HCT116 (cell line): ENCODE data around the gene PLEKHG3. TPM values are rescaled to one million over a fixed set of nuclear protein-coding genes. Genes with fewer than 3 reads are reported as not detected.

Experiments used
- ATAC-seq: fragments of 200-7000 bp; cut with Tn5 transposase; 2 replicates; pipeline ENCODE4 v1.9.1; 2020; ENCODE audit warnings: mild to moderate bottlenecking, moderate library complexity
- BruUV-seq: library from RNA; stranded (reverse); fragments of 400-500 nt; replicated peaks from 2 replicates; lab custom pipeline; 2021; lab: Mats Ljungman, UMichigan
- CTCF ChIA-PET: fragments of 300-600 bp; sonication (Branson Sonifier 250); formaldehyde crosslinking; loops from one replicate; lab custom pipeline; 2021; ENCODE audit warnings: antibody characterized with exemption; lab: Charles Lee
- POLR2A ChIA-PET: fragments of 300-600, 350-600 bp; sonication (Branson Sonifier 250); formaldehyde crosslinking; loops from one replicate; lab custom pipeline; 2021; ENCODE audit warnings: antibody characterized with exemption; lab: Charles Lee
- RAD21 ChIA-PET, 2 experiments: fragments of 300-600 bp; sonication (Branson Sonifier 250); formaldehyde crosslinking; loops; one replicate each; lab custom pipeline; 2023; ENCODE audit warnings: low total read pairs in 2 of 2; ENCODE audit not compliant: uncharacterized antibody in 2 of 2, unreplicated experiment in 2 of 2, low non-redundant PET in 1 of 2; lab: Charles Lee
- DNase-seq: peaks from one replicate; pipeline ENCODE4 v3.0.0-alpha.2; 2010; ENCODE audit warnings: low read depth, low spot score
- H2AFZ ChIP-seq: fragments of 200-600 bp; shearing (Covaris generic), sonication (generic); 2 replicates; pipeline ENCODE4 v1.6.1; 2017; ENCODE audit warnings: low read depth, mixed run types, mixed read lengths, antibody characterized with exemption, low read length; ENCODE audit not compliant: poor library complexity, severe bottlenecking
- H3K27ac ChIP-seq: 2 replicates; pipeline ENCODE4 v1.5.1; 2012; ENCODE audit warnings: low read depth, low read length
- H3K27me3 ChIP-seq: fragments of 200-600 bp; sonication (generic); 2 replicates; pipeline ENCODE4 v1.6.1; 2016; ENCODE audit warnings: mixed run types, low read length, mixed read lengths; ENCODE audit not compliant: insufficient read depth
- H3K36me3 ChIP-seq, 2 experiments: fragments of 200-500 bp in 1 of 2; fragments of 200-600 bp in 1 of 2; sonication (Bioruptor generic) in 1 of 2; sonication (generic) in 1 of 2; 2 replicates each; pipeline versions ENCODE4 v1.5.1 to v1.6.1; 2014 to 2016; ENCODE audit warnings: low read length in 2 of 2, inconsistent platforms in 1 of 2, mixed read lengths in 1 of 2, mixed run types in 1 of 2; ENCODE audit not compliant: insufficient read depth in 2 of 2, control insufficient read depth in 1 of 2
- H3K4me1 ChIP-seq, 2 experiments: fragments of 200-600 bp in 1 of 2; sonication (generic) in 1 of 2; 2 replicates each; pipeline versions ENCODE4 v1.5.1 to v1.6.1; 2012 to 2017; ENCODE audit warnings: low read length in 2 of 2, inconsistent platforms in 1 of 2, mild to moderate bottlenecking in 1 of 2, mixed read lengths in 1 of 2, mixed run types in 1 of 2, moderate library complexity in 1 of 2; ENCODE audit not compliant: insufficient read depth in 2 of 2, control insufficient read depth in 1 of 2
- H3K4me2 ChIP-seq: fragments of 200-600 bp; sonication (generic); 2 replicates; pipeline ENCODE4 v1.6.1; 2017; ENCODE audit warnings: mixed run types, low read length, mixed read lengths
- H3K4me3 ChIP-seq, 2 experiments: fragments of 200-600 bp in 1 of 2; sonication (generic) in 1 of 2; replicated peaks in 1 of 2; 2 replicates each; pipeline ENCODE4 v1.5.1; 2011 to 2016; ENCODE audit warnings: low read length in 2 of 2, control low read depth in 1 of 2, low read depth in 1 of 2, mild to moderate bottlenecking in 1 of 2, mixed read lengths in 1 of 2, mixed run types in 1 of 2
- H3K79me2 ChIP-seq: fragments of 200-600 bp; sonication (generic); 2 replicates; pipeline ENCODE4 v1.6.1; 2017; ENCODE audit warnings: mild to moderate bottlenecking, mixed run types, low read length, moderate library complexity, mixed read lengths; ENCODE audit not compliant: insufficient read depth
- H3K9ac ChIP-seq: fragments of 200-600 bp; sonication (generic); 2 replicates; pipeline ENCODE4 v1.6.1; 2016; ENCODE audit warnings: low read length, mixed read lengths
- H3K9me2 ChIP-seq: fragments of 200-600 bp; sonication (generic), shearing (Covaris generic); 2 replicates; pipeline ENCODE4 v1.6.1; 2017; ENCODE audit warnings: mixed run types, mild to moderate bottlenecking, moderate library complexity; ENCODE audit not compliant: insufficient read depth
- H3K9me3 ChIP-seq, 2 experiments: fragments of 200-500 bp in 1 of 2; fragments of 200-600 bp in 1 of 2; sonication (Bioruptor generic) in 1 of 2; sonication (generic) in 1 of 2; 2 replicates each; pipeline ENCODE4 v1.6.1; 2014 to 2017; ENCODE audit warnings: low read length in 2 of 2, mixed read lengths in 2 of 2, inconsistent platforms in 1 of 2, low read depth in 1 of 2, mild to moderate bottlenecking in 1 of 2, mixed run types in 1 of 2, moderate library complexity in 1 of 2; ENCODE audit not compliant: control insufficient read depth in 1 of 2, insufficient read depth in 1 of 2
- H4K20me1 ChIP-seq: fragments of 200-600 bp; sonication (generic), shearing (Covaris generic); 2 replicates; pipeline ENCODE4 v1.6.1; 2017; ENCODE audit warnings: mixed run types, mild to moderate bottlenecking, moderate library complexity; ENCODE audit not compliant: insufficient read depth
- CBX3 ChIP-seq: IDR thresholded peaks from 2 replicates; pipeline ENCODE4 v1.6.1; 2012; ENCODE audit warnings: low read depth
- CEBPB ChIP-seq: IDR thresholded peaks from 2 replicates; pipeline ENCODE4 v1.6.1; 2012; ENCODE audit warnings: low read depth
- EGR1 ChIP-seq: IDR thresholded peaks from 2 replicates; pipeline ENCODE4 v1.6.1; 2012; ENCODE audit warnings: low read depth
- EZH2phosphoT487 ChIP-seq: fragments of 200-600 bp; IDR thresholded peaks from 2 replicates; pipeline ENCODE4 v1.6.1; 2018; ENCODE audit warnings: antibody characterized with exemption, borderline replicate concordance
- FOSL1 ChIP-seq: IDR thresholded peaks from 2 replicates; pipeline ENCODE4 v1.6.1; 2012; ENCODE audit warnings: low read depth
- JUND ChIP-seq: IDR thresholded peaks from 2 replicates; pipeline ENCODE4 v1.6.1; 2012
- POLR2A ChIP-seq: IDR thresholded peaks from 2 replicates; pipeline ENCODE4 v1.7.0; 2011; ENCODE audit warnings: borderline replicate concordance; ENCODE audit not compliant: insufficient read depth, insufficient read length; ENCODE audit errors: extremely low read depth
- RAD21 ChIP-seq: IDR thresholded peaks from 2 replicates; pipeline ENCODE4 v1.6.1; 2012; ENCODE audit warnings: low read depth, mild to moderate bottlenecking
- SIN3A ChIP-seq: IDR thresholded peaks from 2 replicates; pipeline ENCODE4 v1.6.1; 2012; ENCODE audit warnings: low read depth
- SP1 ChIP-seq: IDR thresholded peaks from 2 replicates; pipeline ENCODE4 v1.6.1; 2012; ENCODE audit warnings: low read depth
- SRF ChIP-seq: IDR thresholded peaks from 2 replicates; pipeline ENCODE4 v1.6.1; 2012; ENCODE audit warnings: low read depth
- TCF7L2 ChIP-seq: IDR thresholded peaks from 2 replicates; pipeline ENCODE4 v1.7.0; 2011; ENCODE audit warnings: borderline replicate concordance, inconsistent platforms; ENCODE audit not compliant: insufficient read depth, insufficient read length; ENCODE audit errors: extremely low read depth
- YY1 ChIP-seq: IDR thresholded peaks from 2 replicates; pipeline ENCODE4 v1.6.1; 2011; ENCODE audit warnings: low read length, low read depth, moderate library complexity, mild to moderate bottlenecking; ENCODE audit not compliant: insufficient replicate concordance; ENCODE audit errors: extremely low read depth
- ZFX ChIP-seq: fragments of 450-650 bp; IDR thresholded peaks from 2 replicates; pipeline ENCODE4 v1.6.1; 2017
- ZNF274 ChIP-seq: fragments of 200-500 bp; sonication (Bioruptor generic); IDR thresholded peaks from 2 replicates; pipeline ENCODE4 v1.6.1; 2014; ENCODE audit warnings: mild to moderate bottlenecking, low read depth, low read length, inconsistent platforms
- intact Hi-C: fragments of 100-400 bp; cut with micrococcal nuclease; formaldehyde crosslinking; loops from 2 replicates; pipeline ENCODE4 v1.10.0; 2022
- total RNA-seq: library from RNA; stranded (reverse); gene quantifications from one replicate; pipeline ENCODE4 v1.2.1, GENCODE V29; 2021; ENCODE audit not compliant: unreplicated experiment
- TF ChIP-seq, protein P1 (sequence below), 3 experiments: fragments of 200-600 bp in 1 of 3; sonication (generic) in 1 of 3; IDR thresholded peaks in 2 of 3; conservative IDR thresholded peaks in 1 of 3; 2 replicates each; pipeline ENCODE4 v1.5.1; 2012 to 2017; ENCODE audit warnings: low read depth in 2 of 3, low read length in 2 of 3, antibody characterized with exemption in 1 of 3, borderline replicate concordance in 1 of 3, control low read depth in 1 of 3, mild to moderate bottlenecking in 1 of 3, mixed read lengths in 1 of 3, mixed run types in 1 of 3, moderate library complexity in 1 of 3; ENCODE audit not compliant: insufficient read depth in 1 of 3
- TF ChIP-seq, protein P2 (sequence below): IDR thresholded peaks from 2 replicates; pipeline ENCODE4 v1.6.1; 2012

The PLEKHG3 gene
- total RNA-seq, 1 experiment from 2014 or later = 55.6 TPM

DNA sequence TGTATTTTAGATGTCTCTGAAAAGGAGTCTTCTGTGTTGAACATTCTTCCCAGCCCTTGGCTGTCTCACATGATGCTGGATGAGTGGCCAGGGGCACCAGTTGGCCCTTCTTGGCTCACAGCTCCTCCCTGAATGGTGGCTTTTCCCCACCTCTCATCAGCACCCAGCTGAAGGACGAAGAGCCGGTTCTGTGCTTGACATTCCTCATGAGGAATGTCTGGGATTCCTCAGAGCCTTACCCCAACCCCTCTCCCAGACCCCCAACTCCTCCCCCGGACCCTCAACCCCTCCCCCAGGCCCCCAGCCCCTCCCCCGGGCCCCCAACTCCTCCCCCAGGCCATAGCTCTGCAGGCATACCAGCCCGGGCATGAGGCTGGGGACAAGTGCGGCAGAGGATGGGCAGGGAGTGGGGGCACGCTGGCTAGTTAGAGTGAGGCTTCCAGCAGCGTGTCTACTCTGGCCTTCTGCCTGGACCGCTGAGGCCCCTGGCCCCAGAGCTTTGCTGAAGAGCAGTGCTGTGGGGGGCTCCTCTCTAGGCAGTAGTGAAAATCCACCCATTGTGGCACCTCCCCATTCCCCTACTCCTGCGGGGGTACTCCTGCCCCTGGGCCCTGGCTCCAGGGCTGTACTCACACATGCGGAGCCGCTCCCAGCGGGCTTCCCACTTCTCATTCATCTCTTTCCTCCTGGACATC, 64.3 kb downstream of the PLEKHG3 start:
- H3K27ac ChIP-seq = no peak overlapping the region
- H3K36me3 ChIP-seq = no peaks in the 10 kb centered on the region
- RAD21 ChIA-PET = no interaction called here
- intact Hi-C loops = no loop called here
- H3K9me3 ChIP-seq = no peaks in the 10 kb centered on the region
- no peak for DNase-seq
- H2AFZ ChIP-seq = no peak overlapping the region
- CTCF ChIA-PET = interaction anchor here (1.0 kb wide), 2 partner anchors 123 to 132 kb away, joined by 4 read pairs; no protein-coding TSS in a partner anchor
- no peak overlapping the region for H3K4me3 ChIP-seq
- no peaks in the 10 kb centered on the region for H4K20me1 ChIP-seq
- no peaks in the 10 kb centered on the region for H3K27me3 ChIP-seq
- TF ChIP-seq TCF7L2 (no peak), EZH2phosphoT487 (no peak), SIN3A (no peak), ZNF274 (no peak), CBX3 (no peak), CEBPB (no peak), JUND (no peak), SRF (no peak), FOSL1 (no peak), YY1 (no peak), SP1 (no peak), ZFX (no peak), RAD21 (no peak), EGR1 (no peak), POLR2A (no peak)
- TF ChIP-seq, protein P1, sequence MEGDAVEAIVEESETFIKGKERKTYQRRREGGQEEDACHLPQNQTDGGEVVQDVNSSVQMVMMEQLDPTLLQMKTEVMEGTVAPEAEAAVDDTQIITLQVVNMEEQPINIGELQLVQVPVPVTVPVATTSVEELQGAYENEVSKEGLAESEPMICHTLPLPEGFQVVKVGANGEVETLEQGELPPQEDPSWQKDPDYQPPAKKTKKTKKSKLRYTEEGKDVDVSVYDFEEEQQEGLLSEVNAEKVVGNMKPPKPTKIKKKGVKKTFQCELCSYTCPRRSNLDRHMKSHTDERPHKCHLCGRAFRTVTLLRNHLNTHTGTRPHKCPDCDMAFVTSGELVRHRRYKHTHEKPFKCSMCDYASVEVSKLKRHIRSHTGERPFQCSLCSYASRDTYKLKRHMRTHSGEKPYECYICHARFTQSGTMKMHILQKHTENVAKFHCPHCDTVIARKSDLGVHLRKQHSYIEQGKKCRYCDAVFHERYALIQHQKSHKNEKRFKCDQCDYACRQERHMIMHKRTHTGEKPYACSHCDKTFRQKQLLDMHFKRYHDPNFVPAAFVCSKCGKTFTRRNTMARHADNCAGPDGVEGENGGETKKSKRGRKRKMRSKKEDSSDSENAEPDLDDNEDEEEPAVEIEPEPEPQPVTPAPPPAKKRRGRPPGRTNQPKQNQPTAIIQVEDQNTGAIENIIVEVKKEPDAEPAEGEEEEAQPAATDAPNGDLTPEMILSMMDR (IDR thresholded peaks at IDR 0.05 in 2 of 3, conservative IDR thresholded peaks at IDR 0.05 in 1 of 3; ENCODE audit: borderline replicate concordance in 1 of 3, insufficient read depth in 1 of 3, low read depth in 2 of 3, low read length in 2 of 3) = no peak
- TF ChIP-seq, protein P2, sequence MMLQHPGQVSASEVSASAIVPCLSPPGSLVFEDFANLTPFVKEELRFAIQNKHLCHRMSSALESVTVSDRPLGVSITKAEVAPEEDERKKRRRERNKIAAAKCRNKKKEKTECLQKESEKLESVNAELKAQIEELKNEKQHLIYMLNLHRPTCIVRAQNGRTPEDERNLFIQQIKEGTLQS = no peak
- TF ChIP-seq, all 23 proteins: peak for 0
- H3K79me2 ChIP-seq = no peaks in the 10 kb centered on the region
- ATAC-seq = no peak
- no peak overlapping the region for H3K4me2 ChIP-seq
- peaks cover 11 to 33% of the 10 kb centered on the region in 2 experiments; a peak in 3 of 4 replicates for H3K4me1 ChIP-seq
- no TSS peak for BruUV-seq
- no peaks in the 10 kb centered on the region for H3K9me2 ChIP-seq
- H3K9ac ChIP-seq = no peak overlapping the region
- POLR2A ChIA-PET = interaction anchor here (0.7 kb wide), 1 partner anchor 21 kb away, joined by 3 read pairs; no protein-coding TSS in a partner anchor
